Trophoblast cell (in vitro differentiated cells and primary cell): ENCODE data around the gene ITGAE.

ENCODE experiments used
- DNase-seq, 2 donors: peaks; one replicate each; pipeline ENCODE4 v3.0.0-alpha.2; 2016
- H2AFZ ChIP-seq: 2 replicates; pipeline ENCODE4 v1.6.1; 2013; ENCODE audit warnings: low read length, moderate library complexity, mild to moderate bottlenecking; ENCODE audit not compliant: insufficient read depth, poor library complexity
- H2AK5ac ChIP-seq: 2 replicates; pipeline ENCODE4 v1.6.1; 2013; ENCODE audit warnings: mild to moderate bottlenecking, low read length
- H2BK120ac ChIP-seq: 2 replicates; pipeline ENCODE4 v1.6.1; 2013; ENCODE audit warnings: low read length, mild to moderate bottlenecking, moderate library complexity; ENCODE audit not compliant: insufficient read depth, poor library complexity
- H2BK12ac ChIP-seq: 2 replicates; pipeline ENCODE4 v1.6.1; 2013; ENCODE audit warnings: mild to moderate bottlenecking, low read length, moderate library complexity
- H2BK5ac ChIP-seq: 2 replicates; pipeline ENCODE4 v1.6.1; 2013; ENCODE audit warnings: low read length, low read depth, moderate library complexity, mild to moderate bottlenecking; ENCODE audit not compliant: poor library complexity
- H3K14ac ChIP-seq: 2 replicates; pipeline ENCODE4 v1.6.1; 2013; ENCODE audit warnings: mild to moderate bottlenecking, low read length
- H3K18ac ChIP-seq: 2 replicates; pipeline ENCODE4 v1.6.1; 2013; ENCODE audit warnings: mild to moderate bottlenecking, low read length
- H3K23ac ChIP-seq: 2 replicates; pipeline ENCODE4 v1.6.1; 2013; ENCODE audit warnings: low read length
- H3K27ac ChIP-seq: 2 replicates; pipeline ENCODE4 v1.5.1; 2013; ENCODE audit warnings: low read depth, mild to moderate bottlenecking, inconsistent platforms, low read length, moderate library complexity
- H3K27me3 ChIP-seq: 2 replicates; pipeline ENCODE4 v1.6.1; 2013; ENCODE audit warnings: inconsistent platforms, mild to moderate bottlenecking, low read length, moderate library complexity; ENCODE audit not compliant: insufficient read depth
- H3K36me3 ChIP-seq, 2 experiments: 1 replicate in 1 of 2; 2 replicates in 1 of 2; pipeline ENCODE4 v1.6.1; 2013; ENCODE audit warnings: low read length in 2 of 2, mild to moderate bottlenecking in 2 of 2, moderate library complexity in 1 of 2; ENCODE audit not compliant: insufficient read depth in 2 of 2, control insufficient read depth in 1 of 2
- H3K4ac ChIP-seq: 2 replicates; pipeline ENCODE4 v1.6.1; 2013; ENCODE audit warnings: low read depth, mild to moderate bottlenecking, low read length, moderate library complexity
- H3K4me1 ChIP-seq, 2 experiments: 1 replicate in 1 of 2; 2 replicates in 1 of 2; pipeline ENCODE4 v1.6.1; 2013; ENCODE audit warnings: low read length in 2 of 2, mild to moderate bottlenecking in 2 of 2, moderate library complexity in 1 of 2; ENCODE audit not compliant: insufficient read depth in 2 of 2, control insufficient read depth in 1 of 2
- H3K4me2 ChIP-seq: 2 replicates; pipeline ENCODE4 v1.6.1; 2013; ENCODE audit warnings: inconsistent platforms, mild to moderate bottlenecking, low read length, moderate library complexity
- H3K4me3 ChIP-seq: 2 replicates; pipeline ENCODE4 v1.5.1; 2013; ENCODE audit warnings: mild to moderate bottlenecking, low read depth, low read length, inconsistent platforms
- H3K79me1 ChIP-seq: one replicate; pipeline ENCODE4 v1.6.1; 2013; ENCODE audit warnings: low read length
- H3K79me2 ChIP-seq: 2 replicates; pipeline ENCODE4 v1.6.1; 2013; ENCODE audit warnings: low read length, mild to moderate bottlenecking; ENCODE audit not compliant: control insufficient read depth, insufficient read depth, poor library complexity
- H3K9ac ChIP-seq: 2 replicates; pipeline ENCODE4 v1.6.1; 2013; ENCODE audit warnings: mild to moderate bottlenecking, low read length
- H3K9me3 ChIP-seq: 2 replicates; pipeline ENCODE4 v1.6.1; 2013; ENCODE audit warnings: low read depth, mild to moderate bottlenecking, control low read depth, inconsistent platforms, low read length; ENCODE audit not compliant: insufficient read depth
- H4K12ac ChIP-seq: 2 replicates; pipeline ENCODE4 v1.6.1; 2013; ENCODE audit warnings: low read depth, mild to moderate bottlenecking, low read length, moderate library complexity
- H4K8ac ChIP-seq: 2 replicates; pipeline ENCODE4 v1.6.1; 2013; ENCODE audit warnings: low read depth, mild to moderate bottlenecking, low read length, moderate library complexity
- H4K91ac ChIP-seq: one replicate; pipeline ENCODE4 v1.6.1; 2013; ENCODE audit warnings: low read depth, mild to moderate bottlenecking, low read length, moderate library complexity
- WGBS: extraction: QIAGEN DNeasy Blood & Tissue Kit; methylation state at CpG from one replicate; pipeline ENCODE4 v1.1.7; 2013; ENCODE audit warnings: missing lambda C conversion rate; ENCODE audit not compliant: insufficient read length, insufficient coverage; ENCODE audit errors: extremely low coverage; 5-methylcytosine and 5-hydroxymethylcytosine counted together

Gene ITGAE

GRCh38 chr17:3754066-3754457, 46.9 kb downstream of the ITGAE start:
- Histone ChIP-seq H3K79me2 (peaks cover 3% of the 10 kb centered on the region), H3K27ac (no peak overlapping the region), H3K23ac (no peak overlapping the region), H4K8ac (peak overlapping the region; percentile 61), H3K79me1 (peaks cover 3% of the 10 kb centered on the region), H3K9me3 (peaks cover 1% of the 10 kb centered on the region), H3K36me3 (no peaks in the 10 kb centered on the region), H2BK120ac (no peak overlapping the region), H3K4me1 (peaks cover 4 to 6% of the 10 kb centered on the region in 2 experiments), H4K12ac (no peak overlapping the region), H3K4ac (no peak overlapping the region), H4K91ac (peak overlapping the region; percentile 21), H3K27me3 (no peaks in the 10 kb centered on the region), H2BK12ac (no peak overlapping the region), H3K14ac (no peak overlapping the region), H2AK5ac (no peak overlapping the region), H3K4me2 (no peak overlapping the region), H2BK5ac (no peak overlapping the region), H3K18ac (no peak overlapping the region), H2AFZ (peak overlapping the region; percentile 45), H3K4me3 (no peak overlapping the region), H3K9ac (no peak overlapping the region)
- DNase-seq: peak in 1 of 2 donors; percentile 54
- WGBS: no CpG with 5 or more reads among the region's 18 CpGs

GRCh38 chr17:3753624-3754023, 47.4 kb downstream of the ITGAE start:
- Histone ChIP-seq H4K8ac (peak overlapping the region; percentile 33), H3K79me1 (peaks cover 3% of the 10 kb centered on the region), H3K23ac (no peak overlapping the region), H3K4ac (no peak overlapping the region), H3K18ac (no peak overlapping the region), H4K91ac (no peak overlapping the region), H3K4me2 (no peak overlapping the region), H3K27ac (no peak overlapping the region), H3K79me2 (peaks cover 3% of the 10 kb centered on the region), H3K4me3 (no peak overlapping the region), H2BK5ac (no peak overlapping the region), H2BK120ac (no peak overlapping the region), H3K9ac (no peak overlapping the region), H2AFZ (peak overlapping the region; percentile 45), H3K9me3 (peaks cover 1% of the 10 kb centered on the region), H3K14ac (no peak overlapping the region), H2BK12ac (peak overlapping the region; percentile 5), H2AK5ac (peak overlapping the region; percentile 18), H3K4me1 (peaks cover 4 to 6% of the 10 kb centered on the region in 2 experiments), H4K12ac (peak overlapping the region; percentile 77), H3K36me3 (no peaks in the 10 kb centered on the region), H3K27me3 (no peaks in the 10 kb centered on the region)
- no peak for DNase-seq
- WGBS: no CpG with 5 or more reads among the region's 12 CpGs

GRCh38 chr17:3751836-3752235, 49.2 kb downstream of the ITGAE start:
- no peak overlapping the region for H2BK5ac ChIP-seq
- H4K12ac ChIP-seq: no peak overlapping the region
- H3K79me2 ChIP-seq: peaks cover 3% of the 10 kb centered on the region
- H3K79me1 ChIP-seq: peaks cover 3% of the 10 kb centered on the region
- WGBS: no CpG with 5 or more reads among the region's 15 CpGs
- H3K4me3 ChIP-seq: no peak overlapping the region
- H3K9ac ChIP-seq: no peak overlapping the region
- no peak overlapping the region for H2BK120ac ChIP-seq
- no peak overlapping the region for H3K4me2 ChIP-seq
- H2AK5ac ChIP-seq: no peak overlapping the region
- no peak overlapping the region for H3K18ac ChIP-seq
- no peak overlapping the region for H3K23ac ChIP-seq
- H2BK12ac ChIP-seq: no peak overlapping the region
- no peak for DNase-seq
- H2AFZ ChIP-seq: no peak overlapping the region
- no peak overlapping the region for H4K8ac ChIP-seq
- H3K9me3 ChIP-seq: peaks cover 1% of the 10 kb centered on the region
- H3K14ac ChIP-seq: no peak overlapping the region
- peaks cover 4 to 6% of the 10 kb centered on the region in 2 experiments for H3K4me1 ChIP-seq
- H3K4ac ChIP-seq: no peak overlapping the region
- H3K36me3 ChIP-seq: no peaks in the 10 kb centered on the region
- no peak overlapping the region for H3K27ac ChIP-seq
- H4K91ac ChIP-seq: no peak overlapping the region
- no peaks in the 10 kb centered on the region for H3K27me3 ChIP-seq

- H3K9ac ChIP-seq: no peak overlapping the region
- peaks cover 4 to 6% of the 10 kb centered on the region in 2 experiments for H3K4me1 ChIP-seq
- H3K36me3 ChIP-seq: no peaks in the 10 kb centered on the region
- H3K23ac ChIP-seq: no peak overlapping the region
- H3K4me2 ChIP-seq: no peak overlapping the region
- peaks cover 3% of the 10 kb centered on the region for H3K79me1 ChIP-seq
- peaks cover 3% of the 10 kb centered on the region for H3K79me2 ChIP-seq
- no peak overlapping the region for H4K8ac ChIP-seq
- WGBS: no CpG with 5 or more reads among the region's 8 CpGs
- no peak overlapping the region for H3K18ac ChIP-seq
- H3K4me3 ChIP-seq: no peak overlapping the region
- H2AFZ ChIP-seq: no peak overlapping the region
- H2BK12ac ChIP-seq: no peak overlapping the region
- no peak overlapping the region for H3K14ac ChIP-seq
- no peak overlapping the region for H4K91ac ChIP-seq
- no peak overlapping the region for H3K27ac ChIP-seq
- DNase-seq: no peak
- peaks cover 1% of the 10 kb centered on the region for H3K9me3 ChIP-seq
- no peak overlapping the region for H3K4ac ChIP-seq
- no peak overlapping the region for H2BK5ac ChIP-seq
- H4K12ac ChIP-seq: no peak overlapping the region
- no peaks in the 10 kb centered on the region for H3K27me3 ChIP-seq
- no peak overlapping the region for H2BK120ac ChIP-seq
- no peak overlapping the region for H2AK5ac ChIP-seq
These were observed 50.1 kb downstream of the ITGAE start for GRCh38 chr17:3750926-3751325.
